Suppressor macrophage treated with lipopolysaccharide for 1 hour (primary cell): Measurements from ENCODE around the gene RAB7A.
A peak's percentile ranks its signal among the peaks of the same experiment; 100 is the strongest.

Experiments used
- DNase-seq, 3 donors: peaks; one replicate each; pipeline ENCODE4 v3.0.0-alpha.2; 2020 to 2022

Gene RAB7A

GRCh38 chr3:128794067-128794768 lies 68.2 kb downstream of the RAB7A start:
- DNase-seq = peak; percentile 73 to 91 (median 86)

- peak; percentile 68 to 76 (median 71) for DNase-seq
Observed at GRCh38 chr3:128794770-128795649, 69.0 kb downstream of the RAB7A start.

- peak in 2 of 3 donors; percentile 50 to 57 for DNase-seq
Observed at GRCh38 chr3:128799653-128800052, 73.7 kb downstream of the RAB7A start.

- no peak for DNase-seq
Observed at GRCh38 chr3:128800241-128801187, 74.5 kb downstream of the RAB7A start.

GRCh38 chr3:128801779-128802380 lies 75.9 kb downstream of the RAB7A start:
- peak in 2 of 3 donors; percentile 48 to 51 for DNase-seq

- DNase-seq = no peak
Observed at GRCh38 chr3:128803307-128803706, 77.3 kb downstream of the RAB7A start.

GRCh38 chr3:128804017-128804810 lies 78.2 kb downstream of the RAB7A start:
- peak; percentile 82 to 93 (median 85) for DNase-seq

- DNase-seq = peak in 2 of 3 donors; percentile 29 to 49
Observed at GRCh38 chr3:128804811-128805155, 78.8 kb downstream of the RAB7A start.

- peak; percentile 81 to 96 (median 95) for DNase-seq
Observed at GRCh38 chr3:128805772-128806171, 79.8 kb downstream of the RAB7A start.

GRCh38 chr3:128806588-128806987 lies 80.6 kb downstream of the RAB7A start:
- peak; percentile 50 to 62 (median 56) for DNase-seq

GRCh38 chr3:128807186-128807830 lies 81.3 kb downstream of the RAB7A start:
- DNase-seq = no peak

- DNase-seq = no peak
Observed at GRCh38 chr3:128808672-128809071, 82.7 kb downstream of the RAB7A start.

- peak; percentile 62 to 70 (median 68) for DNase-seq
Observed at GRCh38 chr3:128813097-128813496, 87.1 kb downstream of the RAB7A start.

GRCh38 chr3:128814060-128814459 lies 88.1 kb downstream of the RAB7A start:
- DNase-seq = peak; percentile 49 to 79 (median 55)

- DNase-seq = peak; percentile 66 to 82 (median 67)
Observed at GRCh38 chr3:128814519-128815317, 88.7 kb downstream of the RAB7A start.

GRCh38 chr3:128815318-128816064 lies 89.5 kb downstream of the RAB7A start:
- peak in 1 of 3 donors; percentile 26 for DNase-seq

GRCh38 chr3:128818186-128818787 lies 92.3 kb downstream of the RAB7A start:
- no peak for DNase-seq

GRCh38 chr3:128820252-128820839 lies 94.4 kb downstream of the RAB7A start:
- DNase-seq = no peak
